GM19099 (cell line): ENCODE data around the gene MED10.

Experiments used
- POLR2A ChIP-seq: IDR thresholded peaks from 3 replicates; pipeline ENCODE4 v1.6.1; 2011; ENCODE audit warnings: low read depth; ENCODE audit not compliant: insufficient read length; ENCODE audit errors: extremely low read depth

The MED10 gene

GRCh38 chr5:6377905-6378765, at the start of gene MED10:
MED10 (minus strand) TSS chr5:6378547; CDS start chr5:6378483, 64 bp downstream.
- TF ChIP-seq POLR2A = peak; percentile 82

GRCh38 chr5:6427694-6428093, 49.3 kb upstream of the MED10 start:
- TF ChIP-seq POLR2A = no peak

- TF ChIP-seq POLR2A = no peak
Measured at GRCh38 chr5:6424700-6425099, 46.4 kb upstream of the MED10 start.

- no peak for TF ChIP-seq POLR2A
Measured at GRCh38 chr5:6424110-6424659, 45.8 kb upstream of the MED10 start.

GRCh38 chr5:6423327-6424109, 45.2 kb upstream of the MED10 start:
- no peak for TF ChIP-seq POLR2A

- no peak for TF ChIP-seq POLR2A
Measured at GRCh38 chr5:6419340-6419852, 41.0 kb upstream of the MED10 start.

- TF ChIP-seq POLR2A = no peak
Measured at GRCh38 chr5:6418679-6419276, 40.4 kb upstream of the MED10 start.

- TF ChIP-seq POLR2A = no peak
Measured at GRCh38 chr5:6417657-6418056, 39.3 kb upstream of the MED10 start.

- TF ChIP-seq POLR2A = no peak
Measured at GRCh38 chr5:6412811-6413210, 34.5 kb upstream of the MED10 start.

- TF ChIP-seq POLR2A = no peak
Measured at GRCh38 chr5:6411141-6411540, 32.8 kb upstream of the MED10 start.

GRCh38 chr5:6410421-6410820, 32.1 kb upstream of the MED10 start:
- no peak for TF ChIP-seq POLR2A

GRCh38 chr5:6408627-6409446, 30.5 kb upstream of the MED10 start:
- TF ChIP-seq POLR2A = no peak

- TF ChIP-seq POLR2A = no peak
Measured at GRCh38 chr5:6408260-6408596, 29.9 kb upstream of the MED10 start.

GRCh38 chr5:6407558-6408259, 29.4 kb upstream of the MED10 start:
- TF ChIP-seq POLR2A = no peak
